ENCODE data around the gene GC. TPM values are rescaled to one million over a fixed set of nuclear protein-coding genes. Genes with fewer than 3 reads are reported as not detected.

The GC gene
- total and polyA plus RNA-seq, 9 of the 15 experiments (the other 6 are each of a cell fraction or from before 2014, with no cell fraction given) = 0.44 TPM; not detected in 8

DNA sequence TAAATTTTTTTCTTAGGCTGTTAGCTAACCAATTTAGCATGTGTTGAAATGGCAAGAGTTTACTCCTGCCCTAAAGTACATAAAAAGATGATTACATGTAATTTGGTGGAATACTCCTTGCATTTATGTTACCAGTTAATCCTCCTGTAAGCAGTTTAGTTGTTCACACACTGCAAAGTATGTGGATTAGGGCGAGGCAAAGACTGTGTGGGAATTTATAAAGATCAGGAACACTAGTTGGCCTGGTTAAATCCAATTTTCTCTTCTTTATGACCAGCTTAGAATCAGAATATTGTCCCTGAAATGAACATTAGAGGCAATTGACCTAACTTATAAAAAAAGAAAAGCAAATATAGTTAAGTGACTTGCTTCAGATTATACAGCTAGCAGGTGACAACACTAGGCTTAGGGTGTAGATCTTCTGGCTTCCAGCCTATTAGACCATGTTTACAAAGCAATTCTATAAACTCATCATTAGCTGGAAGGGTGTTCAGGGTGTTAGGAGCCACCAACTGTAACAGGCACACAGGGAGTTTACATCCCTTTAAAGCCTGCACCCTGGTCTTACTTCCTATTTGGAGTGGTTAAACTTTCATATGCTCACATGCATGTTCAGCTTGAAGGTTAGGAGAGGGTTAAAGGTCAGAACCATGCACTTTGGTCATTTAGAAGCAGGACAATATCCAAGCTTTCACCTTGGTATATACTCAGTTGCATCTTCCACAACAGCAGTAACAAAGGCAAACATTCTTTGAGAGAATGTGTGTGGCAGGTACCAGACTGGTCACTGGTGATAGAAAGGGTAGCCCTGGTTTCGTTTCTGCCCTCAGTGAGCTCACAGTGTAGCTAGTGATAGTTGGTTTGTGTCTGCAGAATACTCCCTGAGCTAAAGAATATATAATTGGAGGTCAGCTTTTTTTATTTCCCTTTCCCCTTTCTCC lies 72.6 kb downstream of the GC start (continued):
- TF ChIP-seq ZSCAN32 (CRISPR knock-in tag; IDR thresholded peaks at IDR 0.05) (no peak), TRIM24 (IDR thresholded peaks at IDR 0.05) (no peak), ZNF77 (CRISPR knock-in tag; IDR thresholded peaks at IDR 0.05) (no peak), TAF1 (IDR thresholded peaks at IDR 0.05; ENCODE audit: control insufficient read depth, extremely low read depth, insufficient read depth, low read length, severe bottlenecking) (no peak)

DNA sequence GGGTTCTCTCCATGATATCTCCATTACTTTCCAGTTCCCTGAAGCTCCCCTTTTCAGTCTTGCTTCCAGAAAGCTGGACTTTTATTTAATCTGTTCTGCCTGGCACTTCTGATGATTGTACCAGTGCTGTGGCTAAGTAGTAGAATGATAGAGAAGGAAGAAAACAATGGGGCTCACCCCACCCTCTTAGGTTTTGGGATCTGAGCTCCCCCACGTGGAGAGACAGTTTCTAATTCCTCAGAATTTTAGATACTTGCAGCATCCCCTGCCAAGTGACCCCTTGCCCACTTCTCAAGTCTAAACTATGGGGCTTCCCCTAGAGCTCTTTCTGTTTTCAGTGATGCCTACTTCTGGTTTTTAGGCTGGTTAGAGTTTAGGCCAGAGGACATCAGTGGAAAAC lies 73.9 kb downstream of the GC start:
- intact Hi-C loops (cut with micrococcal nuclease) = loop anchor here (2.0 to 5.0 kb wide), 3 partner anchors 528 to 1109 kb away; no protein-coding TSS in a partner anchor
- H4K20me1 ChIP-seq (replicated peaks; ENCODE audit: control insufficient read depth, insufficient read depth, low read length) = no peaks in the 10 kb centered on the region
- no peaks in the 10 kb centered on the region for H3K79me2 ChIP-seq (ENCODE audit: control insufficient read depth, insufficient read depth, low read length)
- ChIA-PET CTCF (ENCODE audit: low intra/inter-chr PET ratio) (interaction anchor here (0.7 to 1.1 kb wide), 2 partner anchors 440 to 1069 kb away, joined by 3 read pairs; no protein-coding TSS in a partner anchor), POLR2A (no interaction called here)
- no peak overlapping the region for H3K27ac ChIP-seq (ENCODE audit: extremely low read depth, low read depth, low read length)
- H3K36me3 ChIP-seq (ENCODE audit: control insufficient read depth, insufficient read depth, low read length) = no peaks in the 10 kb centered on the region
- H2AFZ ChIP-seq (ENCODE audit: low read depth, low read length) = no peak overlapping the region
- FAIRE-seq (no peak), DNase-seq (ENCODE audit: extremely low read depth in 1 of 4, low spot score in 3 of 4) (peak in 2 of 4 experiments; percentile 5 to 6), ATAC-seq (0 out of 3 replicates have a peak, but pooled peaks have one; percentile 36)
- in situ Hi-C loops (cut with MboI) = loop anchor here (25.0 kb wide), 2 partner anchors 448 to 1098 kb away; no protein-coding TSS in a partner anchor
- no peak overlapping the region for H3K4me2 ChIP-seq (ENCODE audit: insufficient read depth, low read length)
- H3K4me1 ChIP-seq (replicated peaks in 1 of 2; ENCODE audit: control insufficient read depth in 2 of 2, insufficient read depth in 2 of 2, low read length in 2 of 2) = no peaks in the 10 kb centered on the region
- H3K4me3 ChIP-seq = no peak overlapping the region
- no peaks in the 10 kb centered on the region for H3K9me1 ChIP-seq (ENCODE audit: control insufficient read depth, insufficient read depth, low read length)
- 0% methylated on average over 1 of the region's 1 CpG for whole genome bisulfite sequencing (ENCODE audit: insufficient coverage, low coverage, missing lambda C conversion rate)
- TF ChIP-seq, protein P1, sequence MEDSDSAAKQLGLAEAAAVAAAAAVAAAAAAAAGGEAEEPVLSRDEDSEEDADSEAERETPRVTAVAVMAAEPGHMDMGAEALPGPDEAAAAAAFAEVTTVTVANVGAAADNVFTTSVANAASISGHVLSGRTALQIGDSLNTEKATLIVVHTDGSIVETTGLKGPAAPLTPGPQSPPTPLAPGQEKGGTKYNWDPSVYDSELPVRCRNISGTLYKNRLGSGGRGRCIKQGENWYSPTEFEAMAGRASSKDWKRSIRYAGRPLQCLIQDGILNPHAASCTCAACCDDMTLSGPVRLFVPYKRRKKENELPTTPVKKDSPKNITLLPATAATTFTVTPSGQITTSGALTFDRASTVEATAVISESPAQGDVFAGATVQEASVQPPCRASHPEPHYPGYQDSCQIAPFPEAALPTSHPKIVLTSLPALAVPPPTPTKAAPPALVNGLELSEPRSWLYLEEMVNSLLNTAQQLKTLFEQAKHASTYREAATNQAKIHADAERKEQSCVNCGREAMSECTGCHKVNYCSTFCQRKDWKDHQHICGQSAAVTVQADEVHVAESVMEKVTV (CRISPR knock-in tag; IDR thresholded peaks at IDR 0.05) = 0 out of 2 replicates have a peak, but pooled peaks have one; percentile 7
- TF ChIP-seq, protein P2, sequence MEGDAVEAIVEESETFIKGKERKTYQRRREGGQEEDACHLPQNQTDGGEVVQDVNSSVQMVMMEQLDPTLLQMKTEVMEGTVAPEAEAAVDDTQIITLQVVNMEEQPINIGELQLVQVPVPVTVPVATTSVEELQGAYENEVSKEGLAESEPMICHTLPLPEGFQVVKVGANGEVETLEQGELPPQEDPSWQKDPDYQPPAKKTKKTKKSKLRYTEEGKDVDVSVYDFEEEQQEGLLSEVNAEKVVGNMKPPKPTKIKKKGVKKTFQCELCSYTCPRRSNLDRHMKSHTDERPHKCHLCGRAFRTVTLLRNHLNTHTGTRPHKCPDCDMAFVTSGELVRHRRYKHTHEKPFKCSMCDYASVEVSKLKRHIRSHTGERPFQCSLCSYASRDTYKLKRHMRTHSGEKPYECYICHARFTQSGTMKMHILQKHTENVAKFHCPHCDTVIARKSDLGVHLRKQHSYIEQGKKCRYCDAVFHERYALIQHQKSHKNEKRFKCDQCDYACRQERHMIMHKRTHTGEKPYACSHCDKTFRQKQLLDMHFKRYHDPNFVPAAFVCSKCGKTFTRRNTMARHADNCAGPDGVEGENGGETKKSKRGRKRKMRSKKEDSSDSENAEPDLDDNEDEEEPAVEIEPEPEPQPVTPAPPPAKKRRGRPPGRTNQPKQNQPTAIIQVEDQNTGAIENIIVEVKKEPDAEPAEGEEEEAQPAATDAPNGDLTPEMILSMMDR (IDR thresholded peaks at IDR 0.05 in 2 of 3, conservative IDR thresholded peaks at IDR 0.05 in 1 of 3; ENCODE audit: insufficient read depth in 2 of 3, low read depth in 1 of 3, low read length in 3 of 3) = peak in 1 of 3 experiments; percentile 32; a peak in 2 of 6 replicates
- TF ChIP-seq RAD21 (CRISPR knock-in tag; conservative IDR thresholded peaks at IDR 0.05 in 1 of 2, IDR thresholded peaks at IDR 0.05 in 1 of 2) (peak; percentile 26 to 49; a peak in 3 of 4 replicates), PTBP1 (IDR thresholded peaks at IDR 0.05; ENCODE audit: low read depth, low read length) (no peak)
- BruUV-seq (replicated peaks) = no TSS peak
- no peak overlapping the region for H3K9ac ChIP-seq (ENCODE audit: insufficient read depth in 1 of 2, low read depth in 2 of 2, low read length in 2 of 2)
- H3K27me3 ChIP-seq (ENCODE audit: control insufficient read depth in 2 of 2, insufficient read depth in 2 of 2, low read length in 2 of 2) = no peaks in the 10 kb centered on the region
- no peaks in the 10 kb centered on the region for H3K9me3 ChIP-seq (replicated peaks; ENCODE audit: control insufficient read depth, insufficient read depth, low read depth, low read length)

Measured in K562 (cell line).